GM18520 (cell line): ENCODE results near the gene ATP5ME.
"Not testable (repeated sequence)": the region's sequence is repeated elsewhere in the genome, so short reads cannot be mapped to it uniquely, and the experiment has no call there.

Source experiments
- ATAC-seq: cut with Tn5 transposase; IDR thresholded peaks from one replicate; pipeline ENCODE4 v1.9.1; 2021; ENCODE audit not compliant: unreplicated experiment

ATP5ME gene

DNA sequence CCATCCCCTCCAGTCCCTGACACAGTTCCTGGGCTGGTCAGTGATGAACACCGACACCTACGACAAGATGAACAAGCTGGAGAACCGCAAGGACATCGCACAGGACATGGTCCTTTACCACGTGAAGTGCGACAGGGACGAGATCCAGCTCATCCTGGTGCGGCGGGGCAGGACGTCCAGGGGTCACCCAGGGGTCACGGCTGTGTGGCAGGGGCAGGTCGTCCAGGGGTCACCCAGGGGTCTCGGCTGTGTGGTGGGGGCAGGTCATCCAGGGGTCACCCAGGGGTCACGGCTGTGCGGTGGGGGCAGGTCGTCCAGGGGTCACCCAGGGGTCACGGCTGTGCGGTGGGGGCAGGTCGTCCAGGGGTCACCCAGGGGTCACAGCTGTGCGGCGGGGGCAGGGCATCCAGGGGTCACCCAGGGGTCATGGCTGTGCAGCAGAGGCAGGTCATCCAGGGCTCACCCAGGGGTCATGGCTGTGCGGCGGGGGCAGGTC is 16.7 kb downstream of the ATP5ME start:
- no peak for ATAC-seq

DNA sequence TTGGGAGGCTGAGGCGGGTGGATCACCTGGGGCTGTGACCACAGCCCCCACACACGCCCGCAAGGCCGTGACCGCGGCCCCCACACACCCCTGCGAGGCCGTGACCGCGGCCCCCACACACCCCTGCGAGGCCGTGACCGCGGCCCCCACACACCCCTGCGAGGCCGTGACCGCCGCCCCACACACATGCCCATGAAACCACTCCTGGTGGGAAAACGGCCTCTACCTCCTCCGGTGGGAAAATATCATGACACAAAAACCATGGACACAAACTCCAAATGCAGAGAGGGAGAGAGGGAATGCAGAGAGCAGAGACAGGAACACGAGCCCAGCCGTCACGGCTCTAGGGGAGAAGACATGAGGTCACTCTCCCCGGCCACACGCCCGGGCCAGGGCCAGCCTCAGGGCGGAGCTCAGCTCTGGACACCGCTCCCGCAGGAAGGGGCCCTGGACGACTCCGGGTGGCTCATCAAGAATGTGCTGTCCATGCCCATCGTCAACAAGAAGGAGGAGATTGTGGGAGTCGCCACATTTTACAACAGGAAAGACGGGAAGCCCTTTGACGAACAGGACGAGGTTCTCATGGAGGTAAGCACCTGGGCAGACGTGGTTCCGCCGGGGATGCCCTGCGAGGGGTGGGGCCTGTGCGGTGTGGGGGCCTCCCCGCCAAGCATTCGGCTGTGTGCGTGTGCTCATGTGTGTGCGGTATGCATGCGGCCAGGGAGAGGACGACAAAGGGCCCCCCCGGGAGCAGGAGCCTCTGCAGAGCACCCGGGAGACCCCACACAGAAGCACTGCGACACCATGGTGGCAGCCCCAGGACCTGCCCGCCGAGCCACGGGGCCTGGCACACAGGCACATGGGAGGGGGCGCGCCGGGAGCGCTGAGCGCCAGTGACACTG is 17.4 kb downstream of the ATP5ME start:
- no peak for ATAC-seq

DNA sequence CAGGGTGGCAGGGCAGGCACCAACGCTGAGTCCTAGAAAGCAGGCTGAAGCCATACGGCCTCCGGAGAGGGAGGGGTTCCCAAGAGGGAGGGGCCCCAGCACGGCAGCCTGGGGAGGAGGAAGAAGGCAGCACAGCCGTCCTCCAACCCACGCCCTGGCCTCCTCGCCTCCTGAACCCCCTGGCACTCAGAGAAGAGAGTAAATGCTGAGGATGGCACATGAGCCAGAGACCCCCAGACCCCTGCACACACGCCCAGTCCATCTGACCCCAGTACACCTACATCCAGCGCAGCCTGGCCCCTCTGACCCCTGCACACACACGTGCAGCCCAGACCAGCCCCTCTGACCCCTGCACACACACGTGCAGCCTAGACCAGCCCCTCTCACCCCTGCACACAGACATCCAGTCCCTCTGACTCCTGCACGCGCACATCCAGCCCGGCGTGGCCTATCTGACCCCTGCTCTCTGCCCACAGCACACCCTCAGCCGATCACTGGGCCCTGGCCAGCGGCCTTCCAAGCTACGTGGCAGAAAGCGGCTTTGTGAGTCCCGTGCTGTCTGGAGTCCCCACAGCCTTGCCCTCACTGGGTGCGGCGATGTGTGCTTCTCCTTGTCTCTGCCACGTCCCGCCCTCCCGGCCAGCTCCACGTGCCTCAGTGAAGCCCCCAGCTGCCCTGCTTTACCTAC is 18.5 kb downstream of the ATP5ME start:
- ATAC-seq: no peak

DNA sequence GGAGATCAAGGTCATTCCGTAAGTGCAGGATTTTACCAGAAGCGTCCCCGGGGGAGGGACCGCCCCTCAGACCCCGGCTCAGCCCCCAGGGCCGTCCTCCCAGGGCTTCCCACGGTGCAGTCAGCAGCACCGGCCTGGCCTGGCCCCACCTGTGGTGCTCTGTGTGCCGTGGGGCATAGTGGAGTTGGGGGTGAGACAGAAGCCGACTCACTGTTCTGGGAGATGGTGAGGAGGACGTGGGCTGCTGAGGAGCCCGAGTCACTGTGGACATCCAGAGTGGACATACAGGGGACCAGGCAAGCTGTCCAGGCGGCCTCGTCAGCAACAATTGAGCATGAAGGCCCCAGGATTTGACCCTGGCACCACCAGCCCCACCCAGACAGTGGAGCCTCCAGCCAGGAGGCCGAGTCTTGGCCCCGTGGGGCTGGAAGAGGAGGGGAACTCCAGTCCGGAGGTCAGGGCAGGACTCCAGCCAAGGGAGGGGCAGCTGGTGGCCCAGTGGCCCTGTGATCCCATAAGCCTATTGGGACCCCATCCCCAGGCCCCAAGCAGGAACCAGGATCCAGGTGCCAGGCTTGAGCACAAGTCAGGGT is 19.1 kb downstream of the ATP5ME start:
- ATAC-seq: no peak

DNA sequence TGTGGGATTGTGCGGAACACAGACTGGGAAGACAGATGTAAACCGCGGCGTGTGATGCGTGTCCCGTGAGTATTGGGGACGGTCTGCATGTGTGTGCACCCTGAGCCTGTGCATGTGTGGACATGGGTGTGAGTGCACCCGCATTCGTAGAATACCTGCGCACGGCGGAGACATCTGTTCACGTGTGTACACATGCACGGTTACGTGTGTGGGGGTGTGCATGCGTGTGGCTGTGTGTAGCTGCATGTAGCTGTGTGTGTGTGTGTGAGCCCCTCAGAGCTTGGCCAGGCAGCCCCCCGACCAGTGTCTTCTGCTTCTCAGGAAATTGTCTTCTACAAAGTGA is 19.6 kb downstream of the ATP5ME start:
- ATAC-seq: no peak

DNA sequence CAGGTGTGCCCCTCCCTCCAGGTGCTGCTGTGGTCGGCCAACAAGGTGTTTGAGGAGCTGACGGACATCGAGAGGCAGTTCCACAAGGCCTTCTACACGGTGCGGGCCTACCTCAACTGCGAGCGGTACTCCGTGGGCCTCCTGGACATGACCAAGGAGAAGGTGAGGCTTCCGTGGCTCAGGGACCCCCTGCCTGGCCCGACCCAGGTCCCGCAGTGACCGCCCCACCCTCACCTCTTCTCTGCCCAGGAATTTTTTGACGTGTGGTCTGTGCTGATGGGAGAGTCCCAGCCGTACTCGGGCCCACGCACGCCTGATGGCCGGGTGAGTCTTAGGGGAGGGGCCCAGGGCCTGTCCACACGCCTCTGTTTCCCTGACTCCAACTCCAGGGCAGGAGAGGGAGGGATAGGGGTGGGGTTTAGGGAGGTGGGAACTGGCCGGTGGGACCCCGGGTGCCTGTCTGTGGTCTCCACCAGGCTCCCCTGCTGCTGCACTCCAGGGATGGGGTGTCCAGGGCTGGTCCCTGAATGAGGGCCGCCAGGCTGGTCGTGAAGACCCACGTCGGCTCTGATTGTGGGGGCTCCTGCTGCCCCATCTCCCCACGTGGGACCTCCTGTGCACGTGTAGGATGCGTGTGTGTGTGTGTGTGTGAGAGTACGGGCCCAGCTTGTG is 20.1 kb downstream of the ATP5ME start:
- no peak for ATAC-seq

DNA sequence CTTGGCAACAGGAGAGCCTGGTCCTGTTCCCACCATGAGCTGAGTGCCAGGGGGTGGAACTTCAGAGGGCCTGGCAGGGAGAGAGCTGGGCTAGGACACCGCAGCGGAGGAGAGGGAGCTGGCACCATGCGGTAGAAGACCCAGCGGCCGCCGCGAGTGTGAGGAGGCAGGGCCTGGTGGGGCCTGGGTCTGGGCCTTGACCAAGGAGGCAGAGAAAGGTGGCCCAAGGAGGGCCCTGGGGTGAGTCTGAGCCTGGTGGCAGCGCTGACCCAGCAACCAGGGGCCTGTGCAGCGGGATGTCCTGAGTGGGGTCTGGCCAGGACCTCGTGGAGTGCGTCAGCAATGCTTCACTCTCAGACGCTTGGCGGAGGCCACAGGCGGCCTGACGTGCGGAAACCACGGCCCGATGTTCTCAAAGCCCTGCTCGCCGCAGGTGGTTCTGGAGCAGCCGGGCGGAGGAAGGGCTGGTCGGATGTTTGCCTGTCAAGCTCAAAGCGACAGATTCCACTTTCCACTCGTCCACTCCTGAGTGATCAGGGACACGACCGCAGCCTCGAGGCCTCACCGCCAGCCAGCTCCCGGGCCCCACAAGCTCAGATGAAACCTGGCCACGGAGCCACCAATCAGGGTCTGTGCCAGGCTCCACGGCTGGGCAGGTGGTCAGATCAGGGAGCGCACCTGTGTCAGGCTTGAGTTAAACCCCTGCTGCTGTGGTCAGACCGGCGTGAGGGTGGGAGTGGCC is 20.8 kb downstream of the ATP5ME start:
- ATAC-seq: no peak

DNA sequence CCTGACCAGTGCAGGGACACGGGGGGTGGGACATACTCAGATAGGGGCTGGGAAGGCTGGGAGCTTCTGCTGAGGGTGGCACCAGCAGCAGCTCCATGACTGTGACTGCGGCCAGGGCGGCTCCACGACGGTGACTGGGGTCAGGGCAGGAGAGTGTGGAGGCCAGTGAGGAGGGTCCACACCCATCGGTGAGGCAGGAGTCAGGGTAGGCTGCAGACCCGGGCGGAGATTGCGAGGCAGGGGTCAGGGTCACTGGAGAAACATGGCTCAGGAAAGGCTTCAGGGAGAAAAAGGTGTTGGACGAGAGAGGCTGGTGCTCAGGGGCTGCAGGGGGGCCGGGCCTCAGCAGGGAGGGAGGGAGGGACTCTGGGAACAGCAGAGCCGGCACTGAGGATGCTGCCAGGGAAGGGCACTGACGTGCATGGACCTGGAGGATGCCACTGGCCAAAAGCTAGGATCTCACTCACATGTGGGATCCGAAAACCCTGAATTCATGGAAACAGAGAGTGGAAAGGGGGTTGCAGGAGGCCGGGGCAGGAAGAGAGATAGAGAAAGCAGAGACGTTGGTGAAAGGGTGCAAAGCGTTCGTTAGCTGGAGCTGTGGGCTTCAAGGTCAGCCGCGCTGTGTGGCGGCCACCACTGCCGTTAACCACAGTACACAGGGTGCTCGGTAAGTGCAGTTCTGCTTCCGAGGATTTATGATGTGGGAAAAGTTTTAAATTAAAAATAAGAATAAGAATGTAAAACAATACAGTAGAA is 22.0 kb downstream of the ATP5ME start:
- ATAC-seq: no peak

DNA sequence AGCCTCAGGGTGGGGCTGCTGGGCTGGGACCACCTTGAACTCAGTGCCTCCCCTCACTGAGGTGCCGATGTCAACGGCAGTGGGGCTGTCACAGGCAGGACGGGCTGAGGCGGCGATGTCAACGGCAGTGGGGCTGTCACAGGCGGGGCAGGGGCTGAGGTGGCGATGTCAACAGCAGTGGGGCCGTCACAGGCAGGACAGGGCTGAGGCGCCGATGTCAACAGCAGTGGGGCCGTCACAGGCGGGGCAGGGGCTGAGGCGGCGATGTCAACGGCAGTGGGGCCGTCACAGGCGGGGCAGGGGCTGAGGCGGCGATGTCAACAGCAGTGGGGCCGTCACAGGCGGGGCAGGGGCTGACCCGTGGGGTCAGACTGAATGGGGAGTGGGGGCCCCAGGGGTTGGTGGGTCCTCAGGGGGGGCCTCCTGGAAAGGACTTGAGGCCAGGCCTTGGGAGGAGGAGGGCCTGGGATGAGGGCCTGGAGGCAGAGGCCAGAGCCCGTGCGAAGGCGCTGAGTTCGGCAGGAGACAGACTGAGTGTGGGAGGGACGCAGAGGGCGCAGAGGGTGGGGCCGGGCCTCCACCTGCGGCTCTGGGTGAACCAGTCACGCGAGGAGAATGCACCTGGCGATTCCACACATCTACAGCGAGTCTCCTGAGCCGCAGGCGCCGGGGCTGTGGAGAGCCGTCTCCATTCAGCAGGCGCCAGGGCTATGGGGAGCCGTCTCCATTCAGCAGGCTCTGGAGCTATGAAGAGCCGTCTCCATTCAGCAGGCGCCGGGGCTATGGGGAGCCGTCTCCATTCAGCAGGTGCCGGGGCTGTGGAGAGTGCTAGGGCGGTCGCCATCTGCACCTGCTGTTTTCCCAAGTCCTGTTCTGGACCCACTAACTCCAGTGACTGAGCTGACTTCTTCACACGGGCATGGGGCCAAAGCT is 22.9 kb downstream of the ATP5ME start:
- no peak for ATAC-seq

DNA sequence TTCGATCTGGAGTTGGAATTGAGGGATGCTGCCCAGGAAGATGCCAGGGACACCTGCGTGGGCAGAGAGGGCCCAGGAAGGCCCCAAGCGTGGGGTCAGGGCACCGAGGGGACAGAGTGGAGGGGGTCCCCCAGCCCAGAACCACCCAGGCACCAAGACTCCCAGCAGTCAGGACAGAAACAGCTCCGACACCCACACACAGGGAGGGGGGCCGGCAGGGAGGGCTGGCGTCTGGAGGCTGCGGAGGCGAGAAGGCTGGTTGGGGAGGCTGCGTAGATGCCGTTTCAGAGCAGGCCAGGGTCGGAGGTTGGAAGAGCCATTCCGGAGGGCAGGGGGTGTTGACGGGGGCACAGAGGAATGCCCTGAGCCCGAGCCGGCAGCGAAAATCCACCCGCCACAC is 23.6 kb downstream of the ATP5ME start:
- ATAC-seq: no peak

DNA sequence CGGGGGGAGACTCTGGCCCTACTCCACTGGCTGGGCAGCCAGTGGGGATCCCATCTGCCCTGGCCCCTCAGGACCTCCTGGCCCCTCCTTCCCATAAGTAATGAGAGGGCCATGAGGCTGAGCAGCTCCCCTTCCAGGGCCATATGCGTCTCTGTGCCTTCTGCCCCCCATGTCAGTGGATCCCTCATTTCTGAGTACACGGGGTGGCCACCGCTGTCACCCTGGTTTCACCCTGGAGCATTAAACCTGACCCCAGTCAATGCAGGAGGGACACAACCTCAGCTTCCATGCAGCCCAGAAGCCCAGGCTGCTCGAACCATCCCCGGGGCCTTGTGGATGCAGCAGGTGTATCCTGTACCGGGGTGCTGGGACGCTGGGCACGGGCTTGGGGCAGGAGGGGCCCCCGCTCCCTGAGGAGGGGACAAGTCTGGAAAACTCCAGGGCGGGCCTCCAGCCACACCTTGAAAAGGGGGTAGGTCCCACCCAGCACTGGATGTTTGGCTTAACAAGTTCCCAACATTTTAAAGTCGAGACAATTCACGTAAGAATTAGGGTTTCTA is 24.2 kb downstream of the ATP5ME start:
- ATAC-seq: no peak

DNA sequence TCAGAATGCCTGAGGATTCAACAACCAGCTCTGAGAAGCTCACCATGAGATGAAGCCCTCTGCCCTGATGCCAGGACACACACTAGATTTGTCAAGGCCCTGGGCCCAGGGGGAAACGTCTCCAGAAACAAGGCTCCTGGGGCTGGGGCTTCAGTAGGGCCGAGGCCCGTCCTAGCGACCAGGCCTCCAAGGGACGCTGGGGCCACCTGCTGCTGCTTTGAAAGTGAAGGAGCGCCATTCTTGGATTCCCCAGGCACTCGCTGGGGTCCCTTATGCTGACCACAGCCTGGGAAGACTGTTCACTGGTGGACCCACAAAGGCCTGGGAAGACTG is 24.8 kb downstream of the ATP5ME start:
- ATAC-seq: no peak

DNA sequence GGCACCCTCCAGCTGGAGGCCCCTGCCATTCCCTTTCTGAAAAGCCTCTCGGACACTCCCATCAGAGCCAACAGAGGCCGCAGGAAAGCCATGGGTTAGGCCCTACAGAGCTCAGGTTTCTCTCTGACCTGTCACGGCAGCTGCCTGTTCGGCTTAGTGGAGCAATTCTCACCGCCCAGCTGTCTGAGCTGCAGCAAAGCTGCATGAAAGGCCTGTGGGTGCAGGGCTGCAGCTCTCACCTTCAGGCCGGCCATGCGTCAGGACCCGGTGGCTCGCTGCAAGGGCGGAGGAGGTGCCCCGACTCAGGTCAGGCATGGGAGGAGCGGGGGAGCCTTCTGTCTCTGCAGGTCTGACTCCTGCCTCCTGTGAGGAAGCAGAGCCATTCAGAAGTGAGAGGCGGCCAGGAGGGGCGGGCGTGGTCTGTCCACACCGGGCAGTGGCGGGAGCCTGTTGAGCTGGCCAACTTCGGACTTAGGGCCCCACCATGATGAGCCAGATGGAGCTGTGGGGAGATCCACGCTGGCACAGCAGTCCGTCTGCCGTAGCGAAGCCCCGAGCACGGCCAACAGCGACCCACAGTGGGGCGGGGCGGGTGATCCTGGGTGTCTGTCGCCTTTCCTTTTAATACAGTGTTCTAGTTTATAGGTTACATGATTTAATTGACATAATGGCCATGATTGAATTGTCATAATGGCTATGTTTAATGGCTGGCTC is 25.3 kb downstream of the ATP5ME start:
- no peak for ATAC-seq

DNA sequence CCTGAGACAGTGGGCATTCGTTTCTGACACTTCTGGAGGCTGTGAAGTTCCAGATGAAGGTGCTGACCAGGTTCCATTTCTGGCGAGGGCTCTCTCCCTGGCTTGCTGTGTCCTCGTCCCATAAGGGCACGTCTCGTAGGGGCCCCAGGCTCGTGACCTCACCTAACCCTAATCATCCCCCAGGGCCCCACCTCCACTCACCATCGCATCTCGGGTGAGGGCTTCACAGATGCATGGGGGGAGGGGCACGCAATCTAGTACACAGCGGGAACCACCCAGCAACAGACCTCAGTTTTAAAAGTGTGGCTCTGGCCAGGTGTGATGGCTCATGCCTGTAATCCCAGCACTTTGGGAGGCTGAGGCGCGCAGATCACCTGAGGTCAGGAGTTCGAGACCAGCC is 26.6 kb downstream of the ATP5ME start:
- no peak for ATAC-seq

DNA sequence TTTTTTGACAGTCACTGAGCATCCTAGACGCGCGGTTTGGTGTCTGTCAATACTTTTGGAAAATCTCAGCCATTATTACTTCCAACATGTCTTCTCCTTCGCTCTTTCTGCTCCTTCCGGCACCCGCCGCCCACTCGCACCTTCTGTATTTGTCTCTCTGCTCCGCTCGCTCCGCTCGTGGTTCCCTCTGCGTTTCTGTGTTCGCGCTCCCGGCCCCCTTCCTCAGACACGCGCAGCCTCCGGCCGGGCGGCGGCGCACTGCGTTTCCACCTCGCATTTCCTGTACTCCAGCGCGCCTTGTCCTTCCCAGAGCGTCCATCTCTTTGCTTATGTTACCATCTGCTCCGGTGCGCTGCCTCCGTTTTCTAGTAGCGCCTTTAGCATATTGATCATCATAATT is 27.6 kb downstream of the ATP5ME start:
- ATAC-seq: no peak

DNA sequence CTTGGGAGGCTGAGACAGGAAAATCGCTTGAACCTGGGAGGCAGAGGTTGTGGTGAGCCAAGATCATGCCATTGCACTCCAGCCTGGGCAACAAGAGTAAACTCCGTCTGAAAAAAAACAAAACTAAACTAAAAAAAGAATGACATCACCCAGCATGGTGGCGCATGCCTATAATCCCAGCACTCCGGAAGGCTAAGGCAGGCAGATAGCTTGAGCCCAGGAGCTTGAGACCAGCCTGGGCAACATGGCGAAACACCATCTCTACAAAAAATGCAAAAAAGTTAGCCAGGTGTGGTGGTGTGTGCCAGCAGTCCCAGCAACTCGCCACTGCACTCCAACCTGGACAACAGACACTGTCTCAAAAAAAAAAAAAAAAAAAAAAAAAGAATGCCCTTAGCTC is 31.7 kb downstream of the ATP5ME start:
- not testable (repeated sequence) for ATAC-seq

DNA sequence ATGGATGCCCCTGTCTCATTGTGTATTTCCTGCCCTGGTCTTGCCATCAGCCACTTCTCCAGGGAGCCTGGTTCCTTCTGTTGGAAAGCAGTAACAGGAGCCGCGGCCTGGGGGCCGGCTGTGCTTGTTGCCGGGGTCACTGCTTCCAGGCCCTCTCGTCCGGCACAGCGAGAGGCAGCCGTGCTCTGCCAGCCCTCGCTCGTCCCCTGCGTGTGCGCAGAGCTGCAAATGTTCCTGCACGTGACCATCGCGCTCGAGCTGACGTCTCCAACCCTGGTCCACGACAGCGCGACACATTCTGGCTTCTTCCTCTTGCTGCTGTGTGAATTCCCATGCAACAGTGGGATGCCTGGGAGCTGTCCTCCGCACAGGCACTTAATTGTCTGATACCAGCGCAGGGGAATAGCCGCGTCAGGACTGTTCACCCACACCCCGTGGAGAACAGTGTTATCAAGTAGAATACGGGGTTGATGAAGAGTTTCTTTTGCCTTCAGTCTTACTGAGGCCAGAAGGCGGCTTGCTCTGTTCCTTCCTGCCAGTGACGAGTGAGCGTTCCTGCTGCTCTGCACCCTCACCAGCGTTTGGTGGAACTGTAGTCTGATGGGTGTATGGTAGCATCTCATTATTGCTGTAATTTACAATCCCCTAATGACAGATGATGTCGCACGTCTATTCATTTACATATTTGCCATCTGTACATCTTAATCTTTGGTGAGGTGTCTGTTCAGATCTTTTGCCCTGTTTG is 36.4 kb downstream of the ATP5ME start:
- ATAC-seq: no peak
